ENCODE results near the gene FEZF1.

GRCh38 chr7:122256046-122256445 is 48.5 kb downstream of the FEZF1 start:
- no peak for TF ChIP-seq CTCF (IDR thresholded peaks at IDR 0.05; ENCODE audit: low read depth, low read length, missing input control)
- no peak for TF ChIP-seq YY1 (IDR thresholded peaks at IDR 0.05)

Measured in liver (tissue), 2 donors.